CD4-positive, alpha-beta T cell treated with Interleukin-10 for 1 hour (primary cell): ENCODE results near the gene CHD2.

ENCODE experiments used
- DNase-seq: peaks from one replicate; pipeline ENCODE4 v3.0.0-alpha.2; 2020

CHD2 gene

GRCh38 chr15:92932946-92933649, 33.0 kb downstream of the CHD2 start:
- no peak for DNase-seq

GRCh38 chr15:92933831-92934230, 33.7 kb downstream of the CHD2 start:
- no peak for DNase-seq

GRCh38 chr15:92934716-92935115, 34.6 kb downstream of the CHD2 start:
- DNase-seq, result no peak

GRCh38 chr15:92936138-92936537, 36.0 kb downstream of the CHD2 start:
- no peak for DNase-seq

DNA sequence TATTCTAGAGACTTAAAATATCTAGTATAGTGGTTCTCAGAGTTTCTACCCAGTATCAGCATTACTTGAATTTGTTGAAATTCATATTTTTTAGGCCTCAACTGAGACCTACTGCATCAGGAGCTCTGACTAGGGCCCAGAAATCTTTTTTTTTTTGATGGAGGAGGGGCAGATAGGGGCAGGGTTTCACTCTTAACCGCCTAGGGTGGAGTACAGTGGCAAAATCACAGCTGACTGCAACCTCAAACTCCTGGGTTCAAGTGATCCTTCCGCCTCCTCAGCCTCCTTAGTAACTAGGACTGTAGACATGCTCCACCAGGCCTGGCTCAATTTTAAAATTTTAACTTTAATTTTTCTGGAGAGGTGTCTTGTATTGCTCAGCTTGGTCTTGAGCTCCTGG, 36.6 kb downstream of the CHD2 start:
- DNase-seq, result no peak

GRCh38 chr15:92937901-92938300, 37.8 kb downstream of the CHD2 start:
- DNase-seq, result no peak

DNA sequence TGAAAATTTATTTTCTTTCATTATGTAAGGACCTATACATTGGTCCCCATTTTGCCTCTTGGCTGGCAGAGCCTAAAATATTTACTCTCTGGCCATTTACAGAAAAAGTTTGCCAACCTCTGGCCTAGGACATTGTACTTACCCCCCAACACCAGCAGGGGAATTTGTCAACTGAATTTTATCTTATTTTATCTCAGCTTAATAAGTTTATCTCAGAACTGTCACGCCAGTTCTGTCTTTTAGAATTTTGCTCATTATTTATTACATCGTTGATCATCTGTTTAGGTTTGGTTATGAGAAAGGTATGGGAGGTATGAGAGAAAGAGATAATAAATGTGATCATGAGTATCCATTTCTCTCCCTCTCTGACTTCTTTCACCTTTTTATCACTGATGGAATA, 38.3 kb downstream of the CHD2 start:
- DNase-seq, result no peak

DNA sequence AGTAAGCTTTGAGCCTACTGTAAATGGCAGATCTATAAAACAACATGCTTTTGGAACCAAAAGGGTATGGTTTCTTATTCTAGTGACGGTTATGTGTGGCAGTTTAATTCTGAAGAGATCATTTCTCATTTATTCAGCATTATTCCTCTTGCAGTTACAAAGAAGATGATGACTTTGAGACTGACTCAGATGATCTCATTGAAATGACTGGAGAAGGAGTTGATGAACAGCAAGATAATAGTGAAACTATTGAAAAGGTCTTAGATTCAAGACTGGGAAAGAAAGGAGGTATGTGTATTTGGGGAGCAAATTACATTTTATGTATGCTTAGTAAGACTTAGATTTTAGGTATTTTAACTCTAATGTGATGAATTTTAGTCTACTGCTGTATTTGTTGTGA, 41.5 kb downstream of the CHD2 start:
- no peak for DNase-seq

DNA sequence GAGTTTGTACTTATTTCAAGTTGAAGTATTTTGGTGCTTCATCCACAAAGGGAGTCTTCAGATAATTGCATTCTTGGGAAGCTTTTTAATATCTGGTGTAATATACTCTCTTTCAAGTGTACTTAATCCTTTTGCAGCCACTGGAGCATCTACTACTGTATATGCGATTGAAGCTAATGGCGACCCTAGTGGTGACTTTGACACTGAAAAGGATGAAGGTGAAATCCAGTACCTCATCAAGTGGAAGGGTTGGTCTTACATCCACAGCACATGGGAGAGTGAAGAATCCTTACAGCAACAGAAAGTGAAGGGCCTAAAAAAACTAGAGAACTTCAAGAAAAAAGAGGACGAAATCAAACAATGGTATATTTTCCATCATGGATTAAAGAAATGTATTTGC, 42.6 kb downstream of the CHD2 start:
- no peak for DNase-seq

GRCh38 chr15:92943581-92943980, 43.5 kb downstream of the CHD2 start:
- DNase-seq, result no peak

DNA sequence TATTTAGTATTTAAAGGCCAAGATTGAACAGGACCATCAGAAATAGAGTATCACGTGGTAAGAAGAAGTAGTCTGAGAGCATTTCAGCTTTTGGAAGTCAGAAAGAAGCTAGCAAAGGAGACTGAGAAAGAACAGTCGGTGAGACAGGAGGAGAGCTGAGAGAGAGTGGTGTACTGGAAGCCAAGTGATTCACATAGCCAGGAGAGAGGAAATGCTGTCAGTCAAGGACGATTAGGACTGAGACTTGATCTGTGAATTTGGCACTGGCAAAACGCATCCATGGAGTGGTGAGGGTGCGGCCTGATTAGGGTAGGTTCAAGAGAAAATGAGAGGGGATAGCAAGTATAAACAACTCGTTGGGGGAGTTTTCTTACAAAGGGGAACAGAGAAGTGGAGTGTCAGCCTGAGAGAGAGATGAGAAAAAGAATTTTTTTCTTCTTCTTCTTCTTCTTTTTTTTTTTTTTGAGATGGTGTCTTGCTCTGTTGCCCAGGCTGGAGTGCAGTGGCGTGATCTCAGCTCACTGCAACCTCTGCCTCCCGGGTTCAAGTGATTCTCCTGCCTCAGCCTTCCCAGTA, 44.9 kb downstream of the CHD2 start:
- DNase-seq, result no peak

GRCh38 chr15:92947071-92947730, 47.1 kb downstream of the CHD2 start:
- DNase-seq, result no peak

DNA sequence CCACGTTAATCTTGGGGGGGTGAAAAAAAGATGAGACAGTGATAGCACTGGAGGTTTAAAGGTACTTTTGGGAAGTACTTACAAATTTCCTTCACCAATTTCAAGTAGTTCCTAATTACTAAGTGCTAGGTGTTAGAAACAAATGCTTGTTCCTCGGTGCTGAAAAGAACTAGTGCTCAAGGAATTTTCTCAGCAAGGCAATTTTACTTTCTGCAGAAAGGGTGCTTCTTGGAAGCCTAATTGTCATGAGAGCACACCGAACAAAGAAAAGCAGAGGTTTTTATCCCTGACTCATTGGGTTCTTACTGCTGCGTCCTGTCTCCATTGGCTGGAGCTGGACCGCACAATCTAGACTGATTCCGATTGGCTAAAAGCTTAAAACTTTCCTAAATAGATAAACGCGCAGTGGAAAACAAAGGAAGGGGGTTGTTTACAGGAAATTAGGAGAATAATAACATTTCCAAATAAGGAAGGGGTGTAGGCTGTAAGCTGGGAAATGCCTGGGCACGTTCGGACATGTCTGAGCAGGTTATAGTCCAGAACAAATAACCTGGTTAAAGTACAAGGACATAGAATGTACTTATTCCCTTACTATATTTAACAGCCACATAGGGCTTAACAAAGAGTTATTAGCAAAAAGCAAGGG, 49.6 kb downstream of the CHD2 start:
- no peak for DNase-seq

GRCh38 chr15:92951800-92952457, 51.8 kb downstream of the CHD2 start:
- DNase-seq, result no peak

DNA sequence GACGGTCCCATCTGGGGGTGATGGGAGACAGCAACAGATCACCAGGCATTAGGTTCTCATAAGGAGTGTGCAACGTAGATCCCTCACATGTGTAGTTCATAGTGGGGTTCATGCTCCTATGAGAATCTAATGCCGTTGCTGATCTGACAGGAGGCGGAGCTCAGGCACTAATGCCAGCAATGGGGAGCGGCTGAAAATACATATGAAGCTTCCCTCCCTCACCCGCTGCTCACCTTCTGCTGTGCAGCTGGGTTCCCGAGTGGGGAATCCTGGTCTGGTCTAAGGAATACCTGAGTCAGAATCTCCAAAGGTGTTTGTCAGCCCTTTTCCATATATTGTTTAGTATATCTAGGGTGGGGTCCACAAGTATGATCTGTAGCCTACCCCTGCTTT, 52.3 kb downstream of the CHD2 start:
- no peak for DNase-seq

DNA sequence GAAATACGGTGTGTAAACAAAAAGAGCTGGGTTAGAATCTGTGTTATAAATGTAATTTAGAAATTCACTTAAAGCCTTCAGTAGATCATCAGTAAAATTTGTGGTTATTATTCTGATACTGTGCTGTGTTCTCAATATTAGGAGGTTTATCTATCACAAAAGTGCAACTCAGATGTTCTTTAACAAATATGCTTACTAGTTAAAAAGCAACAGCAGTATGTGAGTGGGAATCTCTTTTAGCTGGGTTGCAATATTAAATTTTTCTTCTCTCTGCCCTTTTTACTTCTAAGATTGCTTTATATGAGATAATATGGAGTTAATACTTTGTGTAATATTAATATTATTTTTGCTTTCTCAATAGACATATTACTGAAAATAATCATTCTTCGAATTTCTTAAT, 53.4 kb downstream of the CHD2 start:
- no peak for DNase-seq

DNA sequence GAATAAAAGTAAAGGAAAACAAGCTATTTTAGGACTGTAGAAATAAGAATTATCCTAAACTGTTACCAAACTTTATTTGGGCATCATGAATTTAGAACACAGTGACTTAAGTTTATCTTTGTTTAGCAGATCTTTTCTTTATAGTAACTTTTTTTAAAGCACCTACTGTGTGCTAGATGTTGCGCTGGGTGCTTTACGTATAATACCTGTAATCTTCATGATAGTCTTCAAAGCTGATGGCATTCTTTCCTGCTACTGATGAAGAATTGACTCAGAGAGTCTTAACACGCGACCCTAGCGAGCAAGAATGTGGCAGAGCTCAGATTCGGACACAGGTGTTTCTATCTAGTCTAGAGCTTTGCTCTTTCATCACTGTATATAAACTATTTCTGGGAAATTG, 53.9 kb downstream of the CHD2 start:
- no peak for DNase-seq

GRCh38 chr15:92954578-92954977, 54.5 kb downstream of the CHD2 start:
- no peak for DNase-seq

GRCh38 chr15:92955706-92956105, 55.6 kb downstream of the CHD2 start:
- DNase-seq, result no peak

GRCh38 chr15:92958105-92958504, 58.0 kb downstream of the CHD2 start:
- peak; percentile 59 for DNase-seq

DNA sequence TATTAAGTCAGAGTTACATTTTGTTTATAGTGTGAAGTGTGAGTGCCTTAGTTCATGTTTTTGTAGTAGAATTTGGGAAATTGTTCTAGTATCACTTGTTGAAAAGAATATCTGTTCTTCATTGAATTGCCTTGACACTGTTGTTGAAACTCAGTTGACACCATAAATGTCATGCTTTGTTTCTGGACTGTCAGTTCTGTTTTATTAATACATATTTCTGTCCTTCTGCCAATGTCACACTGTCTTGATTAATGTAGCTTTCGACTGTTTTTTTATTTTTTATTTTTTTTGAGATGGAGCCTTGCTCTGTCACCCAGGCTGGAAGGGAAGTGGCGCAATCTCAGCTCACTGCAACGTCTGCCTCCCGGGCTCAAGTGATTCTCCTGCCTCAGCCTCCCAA, 59.1 kb downstream of the CHD2 start:
- no peak for DNase-seq

- no peak for DNase-seq
Observed at GRCh38 chr15:92960996-92961681, 61.0 kb downstream of the CHD2 start.

GRCh38 chr15:92962914-92963313, 62.8 kb downstream of the CHD2 start:
- no peak for DNase-seq
